DND-41 (cell line): Measurements from ENCODE around the gene RAB18.
"Not testable (repeated sequence)": the region's sequence is repeated elsewhere in the genome, so short reads cannot be mapped to it uniquely, and the experiment has no call there.

Experiments
- EZH2 ChIP-seq: IDR thresholded peaks from 3 replicates; pipeline ENCODE4 v1.6.1; 2012; ENCODE audit warnings: borderline replicate concordance, low read depth, mild to moderate bottlenecking, moderate library complexity, low read length, inconsistent platforms; ENCODE audit not compliant: severe bottlenecking
- TF ChIP-seq, protein P1 (sequence below): IDR thresholded peaks from 2 replicates; pipeline ENCODE4 v1.5.1; 2012; ENCODE audit warnings: borderline replicate concordance, low read length, moderate library complexity, mild to moderate bottlenecking; ENCODE audit not compliant: poor library complexity, severe bottlenecking; ENCODE audit errors: extremely low read depth

DNA sequence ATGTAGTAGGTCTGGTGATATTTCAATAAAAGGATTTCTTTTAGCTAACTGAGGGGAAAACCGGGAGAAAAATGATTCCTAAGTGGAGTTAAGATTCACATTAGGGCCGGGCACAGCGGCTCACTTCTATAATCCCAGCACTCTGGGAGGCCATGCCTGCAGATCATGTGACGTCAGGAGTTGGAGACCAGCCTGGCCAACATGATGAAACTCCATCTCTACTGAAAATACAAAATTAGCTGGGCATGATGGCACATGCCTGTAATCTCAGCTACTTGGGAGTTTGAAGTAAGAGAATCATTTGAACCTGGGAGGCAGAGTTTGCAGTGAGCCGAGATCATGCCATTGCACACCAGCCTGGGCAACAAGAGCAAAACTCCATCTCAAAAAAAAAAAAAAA is 72.9 kb downstream of the RAB18 start:
- TF ChIP-seq, protein P1, sequence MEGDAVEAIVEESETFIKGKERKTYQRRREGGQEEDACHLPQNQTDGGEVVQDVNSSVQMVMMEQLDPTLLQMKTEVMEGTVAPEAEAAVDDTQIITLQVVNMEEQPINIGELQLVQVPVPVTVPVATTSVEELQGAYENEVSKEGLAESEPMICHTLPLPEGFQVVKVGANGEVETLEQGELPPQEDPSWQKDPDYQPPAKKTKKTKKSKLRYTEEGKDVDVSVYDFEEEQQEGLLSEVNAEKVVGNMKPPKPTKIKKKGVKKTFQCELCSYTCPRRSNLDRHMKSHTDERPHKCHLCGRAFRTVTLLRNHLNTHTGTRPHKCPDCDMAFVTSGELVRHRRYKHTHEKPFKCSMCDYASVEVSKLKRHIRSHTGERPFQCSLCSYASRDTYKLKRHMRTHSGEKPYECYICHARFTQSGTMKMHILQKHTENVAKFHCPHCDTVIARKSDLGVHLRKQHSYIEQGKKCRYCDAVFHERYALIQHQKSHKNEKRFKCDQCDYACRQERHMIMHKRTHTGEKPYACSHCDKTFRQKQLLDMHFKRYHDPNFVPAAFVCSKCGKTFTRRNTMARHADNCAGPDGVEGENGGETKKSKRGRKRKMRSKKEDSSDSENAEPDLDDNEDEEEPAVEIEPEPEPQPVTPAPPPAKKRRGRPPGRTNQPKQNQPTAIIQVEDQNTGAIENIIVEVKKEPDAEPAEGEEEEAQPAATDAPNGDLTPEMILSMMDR, result not testable (repeated sequence)
- TF ChIP-seq EZH2, result not testable (repeated sequence)
